ENCODE data around the gene PCLO.

GRCh38 chr7:82742163-82742562 is 420.5 kb downstream of the PCLO start:
- no peak for TF ChIP-seq GATA2 (IDR thresholded peaks at IDR 0.05; ENCODE audit: low read depth, low read length)
- no peak for TF ChIP-seq GATA3 (IDR thresholded peaks at IDR 0.05; ENCODE audit: low read depth, low read length)

All from SH-SY5Y (cell line).